Neural cell (in vitro differentiated cells): ENCODE results near the gene SMG1. TPM values are rescaled to one million over a fixed set of nuclear protein-coding genes. Genes with fewer than 3 reads are reported as not detected.

Source experiments
- H2AFZ ChIP-seq: fragments of 200-600, 300-800 bp; sonication (generic), shearing (Covaris generic); 2 replicates; pipeline ENCODE4 v1.6.0; 2014; ENCODE audit warnings: low read depth, mild to moderate bottlenecking, antibody characterized with exemption, low read length, moderate library complexity
- H3F3A ChIP-seq: fragments of 200-600 bp; shearing (Covaris generic); 2 replicates; pipeline ENCODE4 v1.6.1; 2016; ENCODE audit warnings: mild to moderate bottlenecking, moderate library complexity, mixed read lengths, antibody characterized with exemption, low read length; ENCODE audit not compliant: insufficient read depth, poor library complexity, severe bottlenecking
- H3K27ac ChIP-seq: fragments of 200-600, 300-800 bp; sonication (generic), shearing (Covaris generic); 2 replicates; pipeline ENCODE4 v1.5.1; 2014; ENCODE audit warnings: mild to moderate bottlenecking, low read length, moderate library complexity
- H3K27me3 ChIP-seq: fragments of 300-800, 200-600 bp; sonication (generic), shearing (Covaris generic); 2 replicates; pipeline ENCODE4 v1.6.0; 2014; ENCODE audit warnings: mild to moderate bottlenecking, low read depth, low read length, moderate library complexity; ENCODE audit not compliant: insufficient read depth
- H3K36me3 ChIP-seq: fragments of 300-800, 200-600 bp; sonication (generic), shearing (Covaris generic); 2 replicates; pipeline ENCODE4 v1.5.1; 2014; ENCODE audit warnings: mild to moderate bottlenecking, antibody characterized with exemption, low read length, moderate library complexity; ENCODE audit not compliant: insufficient read depth
- H3K4me2 ChIP-seq: fragments of 300-800, 200-600 bp; sonication (generic), shearing (Covaris generic); 2 replicates; pipeline ENCODE4 v1.6.0; 2014; ENCODE audit warnings: mild to moderate bottlenecking, low read length
- H3K4me3 ChIP-seq: fragments of 300-800, 200-600 bp; sonication (generic), shearing (Covaris generic); 2 replicates; pipeline ENCODE4 v1.5.1; 2014; ENCODE audit warnings: mild to moderate bottlenecking, low read length, moderate library complexity
- H3K79me2 ChIP-seq: fragments of 200-600 bp; shearing (Covaris generic); replicated peaks from 2 replicates; pipeline ENCODE4 v1.6.0; 2014; ENCODE audit warnings: mild to moderate bottlenecking, low read length, moderate library complexity; ENCODE audit not compliant: insufficient read depth
- H3K9ac ChIP-seq: fragments of 300-800, 200-600 bp; sonication (generic), shearing (Covaris generic); 2 replicates; pipeline ENCODE4 v1.6.1; 2016; ENCODE audit warnings: mild to moderate bottlenecking, low read length, mixed read lengths
- H3K9me2 ChIP-seq: fragments of 200-600 bp; shearing (Covaris generic); 2 replicates; pipeline ENCODE4 v1.6.1; 2016; ENCODE audit warnings: mild to moderate bottlenecking, low read length, mixed read lengths; ENCODE audit not compliant: insufficient read depth
- H3K9me3 ChIP-seq: fragments of 200-600, 300-800 bp; sonication (generic), shearing (Covaris generic); 2 replicates; pipeline ENCODE4 v1.6.1; 2016; ENCODE audit warnings: mild to moderate bottlenecking, mixed run types, low read length, moderate library complexity, mixed read lengths
- H4K20me1 ChIP-seq: fragments of 200-600 bp; shearing (Covaris generic); 2 replicates; pipeline ENCODE4 v1.6.1; 2016; ENCODE audit warnings: mild to moderate bottlenecking, mixed run types; ENCODE audit not compliant: insufficient read depth
- CTCF ChIP-seq: fragments of 450-650 bp; IDR thresholded peaks from 2 replicates; pipeline ENCODE4 v1.5.1; 2014; ENCODE audit warnings: antibody characterized with exemption, mild to moderate bottlenecking, moderate library complexity; ENCODE audit not compliant: poor library complexity, severe bottlenecking
- EP300 ChIP-seq: fragments of 450-650 bp; conservative IDR thresholded peaks from 2 replicates; pipeline ENCODE4 v1.6.1; 2014; ENCODE audit warnings: antibody characterized with exemption, mild to moderate bottlenecking, moderate library complexity; ENCODE audit not compliant: poor library complexity, severe bottlenecking
- EZH2 ChIP-seq: fragments of 200-600, 300-800 bp; shearing (Covaris generic), sonication (generic); IDR thresholded peaks from 2 replicates; pipeline ENCODE4 v1.6.1; 2014; ENCODE audit warnings: antibody characterized with exemption, low read length, borderline replicate concordance, mild to moderate bottlenecking; ENCODE audit not compliant: insufficient read depth, poor library complexity, severe bottlenecking
- MXI1 ChIP-seq: fragments of 450-650 bp; conservative IDR thresholded peaks from 2 replicates; pipeline ENCODE4 v1.6.1; 2014; ENCODE audit warnings: antibody characterized with exemption, mild to moderate bottlenecking; ENCODE audit not compliant: poor library complexity, severe bottlenecking
- POLR2AphosphoS5 ChIP-seq: IDR thresholded peaks from 2 replicates; pipeline ENCODE4 v1.6.1; 2012
- RAD21 ChIP-seq: fragments of 450-650 bp; conservative IDR thresholded peaks from 2 replicates; pipeline ENCODE4 v1.6.1; 2014; ENCODE audit warnings: antibody characterized with exemption, mild to moderate bottlenecking, moderate library complexity
- REST ChIP-seq: IDR thresholded peaks from 2 replicates; pipeline ENCODE4 v1.6.1; 2012; ENCODE audit warnings: borderline replicate concordance
- SMC3 ChIP-seq: fragments of 450-650 bp; conservative IDR thresholded peaks from 2 replicates; pipeline ENCODE4 v1.6.1; 2014; ENCODE audit warnings: antibody characterized with exemption, mild to moderate bottlenecking, moderate library complexity; ENCODE audit not compliant: poor library complexity
- TAF1 ChIP-seq: IDR thresholded peaks from 2 replicates; pipeline ENCODE4 v1.6.1; 2012; ENCODE audit warnings: low read depth
- polyA plus RNA-seq: library from polyadenylated mRNA; depleted of rRNA; stranded (reverse); fragments of >200 nt; gene quantifications from 2 replicates; pipeline ENCODE4 v1.2.3, GENCODE V29; 2014

The SMG1 gene
- polyA plus RNA-seq, 1 donor from 2014 or later = 26.3 TPM

GRCh38 chr16:18816286-18816685, 109.9 kb downstream of the SMG1 start:
- Histone ChIP-seq H3K9ac (no peak overlapping the region), H4K20me1 (no peaks in the 10 kb centered on the region), H2AFZ (no peak overlapping the region), H3F3A (no peaks in the 10 kb centered on the region), H3K79me2 (no peaks in the 10 kb centered on the region), H3K9me3 (no peaks in the 10 kb centered on the region), H3K9me2 (no peaks in the 10 kb centered on the region), H3K27ac (no peak overlapping the region), H3K4me2 (no peak overlapping the region), H3K27me3 (no peaks in the 10 kb centered on the region), H3K4me3 (no peak overlapping the region), H3K36me3 (no peaks in the 10 kb centered on the region)
- TF ChIP-seq SMC3 = no peak
- TF ChIP-seq POLR2AphosphoS5 = no peak
- no peak for TF ChIP-seq MXI1
- no peak for TF ChIP-seq TAF1

GRCh38 chr16:18811925-18812324, 114.3 kb downstream of the SMG1 start:
- no peaks in the 10 kb centered on the region for H3K9me3 ChIP-seq
- TF ChIP-seq EP300 (no peak), TAF1 (no peak), MXI1 (no peak), RAD21 (no peak), SMC3 (no peak), CTCF (no peak), EZH2 (no peak), REST (no peak), POLR2AphosphoS5 (no peak)

More at GRCh38 chr16:18811925-18812324, 114.3 kb downstream of the SMG1 start:
- H3K9me2 ChIP-seq = no peaks in the 10 kb centered on the region
- H3K9ac ChIP-seq = no peak overlapping the region
- no peak overlapping the region for H3K27ac ChIP-seq
- no peak overlapping the region for H3K4me3 ChIP-seq
- H2AFZ ChIP-seq = no peak overlapping the region
- H3K36me3 ChIP-seq = peaks cover 21% of the 10 kb centered on the region
- H3K27me3 ChIP-seq = no peaks in the 10 kb centered on the region
- H3K4me2 ChIP-seq = no peak overlapping the region
- no peaks in the 10 kb centered on the region for H4K20me1 ChIP-seq
- H3K79me2 ChIP-seq = no peaks in the 10 kb centered on the region
- no peaks in the 10 kb centered on the region for H3F3A ChIP-seq
